GM10266 (cell line): ENCODE measurements around the gene SLC13A2.
"Not testable (repeated sequence)": the region's sequence is repeated elsewhere in the genome, so short reads cannot be mapped to it uniquely, and the experiment has no call there.

Experiments
- DNase-seq: peaks from one replicate; pipeline ENCODE4 v3.0.0; 2012; ENCODE audit errors: extremely low spot score
- TF ChIP-seq, protein P1 (sequence below): IDR thresholded peaks from 2 replicates; pipeline ENCODE4 v1.5.1; 2012; ENCODE audit warnings: mild to moderate bottlenecking, low read depth; ENCODE audit not compliant: control insufficient read depth, insufficient read depth; ENCODE audit errors: missing control alignments

The SLC13A2 gene

DNA sequence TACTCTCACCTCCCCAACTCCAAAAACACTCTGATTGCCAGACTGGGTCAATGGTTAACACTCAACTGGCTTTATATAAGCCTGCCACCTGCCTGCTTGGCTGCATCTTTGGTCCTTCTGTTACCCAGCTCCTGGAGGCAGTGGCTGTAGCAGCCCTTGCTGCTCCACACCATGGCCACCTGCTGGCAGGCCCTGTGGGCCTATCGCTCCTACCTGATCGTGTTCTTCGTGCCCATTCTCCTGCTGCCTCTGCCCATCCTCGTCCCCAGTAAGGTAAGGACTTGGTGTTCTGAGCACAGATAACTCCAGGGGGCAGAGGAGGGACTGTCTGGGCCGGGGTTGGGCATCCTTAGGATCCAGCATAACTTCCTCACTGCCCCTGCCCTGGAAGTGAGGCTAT, at the start of gene SLC13A2:
Gene SLC13A2, plus strand, starts transcription at position 103 of the 400 bp plus-strand sequence. Its CDS starts 69 bp downstream, at position 172.
- TF ChIP-seq, protein P1, sequence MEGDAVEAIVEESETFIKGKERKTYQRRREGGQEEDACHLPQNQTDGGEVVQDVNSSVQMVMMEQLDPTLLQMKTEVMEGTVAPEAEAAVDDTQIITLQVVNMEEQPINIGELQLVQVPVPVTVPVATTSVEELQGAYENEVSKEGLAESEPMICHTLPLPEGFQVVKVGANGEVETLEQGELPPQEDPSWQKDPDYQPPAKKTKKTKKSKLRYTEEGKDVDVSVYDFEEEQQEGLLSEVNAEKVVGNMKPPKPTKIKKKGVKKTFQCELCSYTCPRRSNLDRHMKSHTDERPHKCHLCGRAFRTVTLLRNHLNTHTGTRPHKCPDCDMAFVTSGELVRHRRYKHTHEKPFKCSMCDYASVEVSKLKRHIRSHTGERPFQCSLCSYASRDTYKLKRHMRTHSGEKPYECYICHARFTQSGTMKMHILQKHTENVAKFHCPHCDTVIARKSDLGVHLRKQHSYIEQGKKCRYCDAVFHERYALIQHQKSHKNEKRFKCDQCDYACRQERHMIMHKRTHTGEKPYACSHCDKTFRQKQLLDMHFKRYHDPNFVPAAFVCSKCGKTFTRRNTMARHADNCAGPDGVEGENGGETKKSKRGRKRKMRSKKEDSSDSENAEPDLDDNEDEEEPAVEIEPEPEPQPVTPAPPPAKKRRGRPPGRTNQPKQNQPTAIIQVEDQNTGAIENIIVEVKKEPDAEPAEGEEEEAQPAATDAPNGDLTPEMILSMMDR: no peak
- DNase-seq: no peak

DNA sequence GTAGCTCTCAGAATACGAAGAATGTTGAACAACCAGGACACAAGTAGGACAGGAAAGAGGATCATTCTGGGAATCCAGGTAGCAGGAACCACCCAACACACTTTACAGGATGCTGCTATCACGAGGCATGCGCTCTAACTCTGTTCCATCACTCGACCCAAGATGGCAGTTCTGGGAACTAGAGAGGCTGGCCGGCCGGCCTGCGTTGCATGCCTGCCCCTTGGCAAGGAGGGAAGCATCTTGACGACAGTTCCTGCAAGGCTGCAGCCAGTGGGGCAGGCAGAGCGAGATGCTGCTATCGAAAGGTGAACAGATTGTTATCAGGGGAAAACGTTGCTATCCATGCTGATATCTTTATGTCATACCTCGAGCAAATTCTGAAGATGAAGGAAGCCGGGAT, 48.2 kb upstream of the SLC13A2 start:
- TF ChIP-seq, protein P1: no peak
- no peak for DNase-seq

DNA sequence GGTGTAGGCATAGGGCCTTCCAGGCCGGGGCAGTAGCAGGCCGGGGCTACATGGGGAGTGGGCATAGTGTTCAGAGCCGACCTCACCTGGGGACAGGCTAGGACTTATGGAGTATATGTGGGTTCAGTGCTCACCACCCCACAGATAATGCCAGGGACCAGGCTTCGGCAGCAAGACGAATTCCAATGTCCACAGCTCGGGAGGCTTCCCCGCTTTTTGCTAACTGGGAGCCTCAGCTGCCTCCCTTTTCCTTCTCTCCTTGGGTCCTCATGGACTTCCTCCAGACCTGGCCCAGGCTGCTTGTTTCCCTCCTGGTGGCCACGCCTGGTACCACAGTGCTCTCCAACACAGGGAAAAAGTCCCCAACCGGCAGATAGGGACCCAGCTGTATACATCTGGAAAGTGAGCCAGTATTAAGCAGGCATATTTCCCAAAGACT, 47.3 kb upstream of the SLC13A2 start:
- DNase-seq: no peak
- TF ChIP-seq, protein P1: peak; percentile 28

DNA sequence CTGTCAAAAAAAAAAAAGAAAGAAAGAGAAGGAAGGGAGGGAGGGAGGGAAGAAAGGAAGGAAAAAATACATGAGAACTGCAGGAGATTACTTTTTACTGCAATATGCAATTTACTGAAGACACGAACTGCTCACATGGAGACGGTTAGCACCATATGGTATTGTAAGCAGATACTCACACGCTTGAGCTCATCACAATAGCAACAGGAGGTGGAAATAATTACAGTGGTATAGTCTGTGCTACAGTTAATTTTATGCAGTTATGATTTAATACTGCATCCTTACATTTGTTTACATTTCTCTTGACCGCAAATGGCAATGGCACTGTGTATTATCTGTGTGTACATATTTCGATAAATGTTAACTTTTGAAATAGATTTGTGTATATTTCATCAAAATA, 46.1 kb upstream of the SLC13A2 start:
- no peak for DNase-seq
- TF ChIP-seq, protein P1: no peak

GRCh38 chr17:28427982-28428381, 45.5 kb upstream of the SLC13A2 start:
- not testable (repeated sequence) for DNase-seq

- TF ChIP-seq, protein P1: no peak
- no peak for DNase-seq
These were observed 39.7 kb upstream of the SLC13A2 start for GRCh38 chr17:28433721-28434120.

GRCh38 chr17:28434326-28434725, 39.1 kb upstream of the SLC13A2 start:
- not testable (repeated sequence) for DNase-seq

DNA sequence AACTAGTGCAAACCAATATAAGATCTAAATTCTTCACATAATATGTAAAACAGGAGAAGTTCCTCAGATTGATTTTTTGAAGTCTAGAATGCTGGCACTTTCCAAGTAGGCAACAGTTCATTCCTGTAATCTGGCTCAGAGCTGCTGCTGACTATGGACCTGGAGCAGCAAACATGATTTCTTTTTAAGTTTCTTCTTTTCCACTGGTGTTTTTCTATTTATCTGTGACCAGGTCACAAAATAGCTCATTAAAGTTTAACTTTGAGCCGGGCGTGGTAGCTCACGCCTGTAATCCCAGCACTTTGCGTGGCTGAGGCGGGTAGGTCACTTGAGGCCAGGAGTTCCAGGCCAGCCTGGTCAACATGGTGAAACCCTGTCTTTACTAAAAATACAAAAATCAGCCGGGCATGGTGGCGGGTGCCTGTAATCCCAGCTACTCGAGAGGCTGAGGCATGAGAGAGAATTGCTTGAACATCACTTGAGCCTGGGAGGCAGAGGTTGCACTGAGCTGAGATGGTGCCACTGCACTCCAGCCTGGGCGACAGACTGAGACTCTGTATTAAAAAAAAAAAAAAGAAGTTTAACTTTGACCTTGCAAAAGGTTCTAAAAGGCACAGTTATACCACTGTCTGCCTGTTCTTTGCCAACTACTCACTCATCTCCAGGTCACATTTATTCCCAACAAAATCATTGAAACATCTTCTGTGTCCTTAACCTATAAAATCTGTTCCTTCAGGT, 29.4 kb upstream of the SLC13A2 start:
- no peak for DNase-seq
- TF ChIP-seq, protein P1: no peak
